HG02642 (cell line): ENCODE data around the gene FXYD2.

Experiments
- ATAC-seq: cut with Tn5 transposase; IDR thresholded peaks from one replicate; pipeline ENCODE4 v1.9.1; 2021; ENCODE audit warnings: mild to moderate bottlenecking; ENCODE audit not compliant: unreplicated experiment, poor library complexity

Gene FXYD2

DNA sequence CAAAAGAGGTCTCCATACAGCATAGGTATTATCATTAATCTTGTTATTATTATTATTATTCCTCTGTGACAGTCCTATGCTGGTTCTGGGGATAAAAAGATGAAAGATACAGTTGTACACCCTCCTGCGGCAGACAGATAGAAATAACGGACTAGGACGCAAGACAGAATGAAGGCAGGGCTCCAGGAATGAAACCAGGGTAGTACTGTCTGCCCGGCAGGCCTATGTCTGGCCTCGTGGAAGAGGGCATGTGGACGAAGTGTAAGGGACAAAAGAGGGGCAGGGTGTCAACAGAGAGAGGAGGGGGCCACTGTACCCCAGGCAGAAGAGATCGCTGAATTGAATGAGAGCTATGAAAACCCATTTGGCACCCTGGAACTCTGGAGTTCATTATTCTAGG, 52.7 kb downstream of the FXYD2 start:
- no peak for ATAC-seq

DNA sequence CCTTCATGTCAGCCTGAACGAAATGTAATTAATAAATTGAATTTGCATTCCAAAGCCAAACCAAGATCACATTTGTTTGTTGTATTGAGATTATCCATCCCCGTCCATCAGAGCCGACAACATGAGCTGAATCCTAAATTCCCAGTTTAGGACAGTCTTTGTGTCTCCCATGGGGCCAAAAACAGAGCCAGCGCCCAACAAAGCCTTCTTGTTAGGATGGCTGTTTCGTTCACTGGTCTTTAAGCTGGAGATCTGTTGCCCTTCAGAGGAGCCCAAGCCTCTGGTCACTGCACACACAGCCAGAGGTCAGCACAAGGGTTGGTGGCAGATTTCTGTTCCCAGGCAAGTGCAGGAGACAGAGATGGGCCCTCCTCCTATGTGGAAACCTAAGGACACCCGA, 53.3 kb downstream of the FXYD2 start:
- ATAC-seq: no peak

DNA sequence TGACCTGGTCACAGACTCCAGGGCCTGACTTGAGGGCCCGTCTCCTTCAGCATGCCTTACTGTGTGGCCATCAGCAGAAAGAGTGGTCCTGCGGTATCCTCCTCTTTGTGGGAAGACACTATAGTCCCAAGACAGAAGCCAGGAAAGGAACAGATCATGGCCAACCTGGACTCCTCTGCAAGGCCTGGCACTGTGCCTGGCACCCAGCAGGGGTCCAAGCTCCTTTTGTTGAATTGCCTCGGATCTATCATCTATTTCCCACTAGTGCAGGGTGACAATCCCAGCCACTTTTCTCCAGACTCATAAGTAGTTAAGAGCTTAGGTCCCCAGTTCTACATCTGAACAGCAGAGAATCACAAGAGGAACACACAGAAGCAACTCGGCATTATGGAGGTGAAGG, 54.5 kb downstream of the FXYD2 start:
- no peak for ATAC-seq
